A549 treated with RU486 at 1 μM for 4 hours (cell line): ENCODE results near the gene SEC24C. TPM values are rescaled to one million over a fixed set of nuclear protein-coding genes. Genes with fewer than 3 reads are reported as not detected.

Experiments
- total RNA-seq: library from RNA; stranded (reverse); fragments of 200-300 nt; extraction: Qiagen RNA extraction; gene quantifications from 5 replicates; pipeline ENCODE4 v1.2.3, GENCODE V29; 2022; ENCODE audit warnings: low read depth

SEC24C gene, protein sequence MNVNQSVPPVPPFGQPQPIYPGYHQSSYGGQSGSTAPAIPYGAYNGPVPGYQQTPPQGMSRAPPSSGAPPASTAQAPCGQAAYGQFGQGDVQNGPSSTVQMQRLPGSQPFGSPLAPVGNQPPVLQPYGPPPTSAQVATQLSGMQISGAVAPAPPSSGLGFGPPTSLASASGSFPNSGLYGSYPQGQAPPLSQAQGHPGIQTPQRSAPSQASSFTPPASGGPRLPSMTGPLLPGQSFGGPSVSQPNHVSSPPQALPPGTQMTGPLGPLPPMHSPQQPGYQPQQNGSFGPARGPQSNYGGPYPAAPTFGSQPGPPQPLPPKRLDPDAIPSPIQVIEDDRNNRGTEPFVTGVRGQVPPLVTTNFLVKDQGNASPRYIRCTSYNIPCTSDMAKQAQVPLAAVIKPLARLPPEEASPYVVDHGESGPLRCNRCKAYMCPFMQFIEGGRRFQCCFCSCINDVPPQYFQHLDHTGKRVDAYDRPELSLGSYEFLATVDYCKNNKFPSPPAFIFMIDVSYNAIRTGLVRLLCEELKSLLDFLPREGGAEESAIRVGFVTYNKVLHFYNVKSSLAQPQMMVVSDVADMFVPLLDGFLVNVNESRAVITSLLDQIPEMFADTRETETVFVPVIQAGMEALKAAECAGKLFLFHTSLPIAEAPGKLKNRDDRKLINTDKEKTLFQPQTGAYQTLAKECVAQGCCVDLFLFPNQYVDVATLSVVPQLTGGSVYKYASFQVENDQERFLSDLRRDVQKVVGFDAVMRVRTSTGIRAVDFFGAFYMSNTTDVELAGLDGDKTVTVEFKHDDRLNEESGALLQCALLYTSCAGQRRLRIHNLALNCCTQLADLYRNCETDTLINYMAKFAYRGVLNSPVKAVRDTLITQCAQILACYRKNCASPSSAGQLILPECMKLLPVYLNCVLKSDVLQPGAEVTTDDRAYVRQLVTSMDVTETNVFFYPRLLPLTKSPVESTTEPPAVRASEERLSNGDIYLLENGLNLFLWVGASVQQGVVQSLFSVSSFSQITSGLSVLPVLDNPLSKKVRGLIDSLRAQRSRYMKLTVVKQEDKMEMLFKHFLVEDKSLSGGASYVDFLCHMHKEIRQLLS
- total RNA-seq: 46.0 to 59.3 TPM (median 57.7 TPM) in 5 replicates

DNA sequence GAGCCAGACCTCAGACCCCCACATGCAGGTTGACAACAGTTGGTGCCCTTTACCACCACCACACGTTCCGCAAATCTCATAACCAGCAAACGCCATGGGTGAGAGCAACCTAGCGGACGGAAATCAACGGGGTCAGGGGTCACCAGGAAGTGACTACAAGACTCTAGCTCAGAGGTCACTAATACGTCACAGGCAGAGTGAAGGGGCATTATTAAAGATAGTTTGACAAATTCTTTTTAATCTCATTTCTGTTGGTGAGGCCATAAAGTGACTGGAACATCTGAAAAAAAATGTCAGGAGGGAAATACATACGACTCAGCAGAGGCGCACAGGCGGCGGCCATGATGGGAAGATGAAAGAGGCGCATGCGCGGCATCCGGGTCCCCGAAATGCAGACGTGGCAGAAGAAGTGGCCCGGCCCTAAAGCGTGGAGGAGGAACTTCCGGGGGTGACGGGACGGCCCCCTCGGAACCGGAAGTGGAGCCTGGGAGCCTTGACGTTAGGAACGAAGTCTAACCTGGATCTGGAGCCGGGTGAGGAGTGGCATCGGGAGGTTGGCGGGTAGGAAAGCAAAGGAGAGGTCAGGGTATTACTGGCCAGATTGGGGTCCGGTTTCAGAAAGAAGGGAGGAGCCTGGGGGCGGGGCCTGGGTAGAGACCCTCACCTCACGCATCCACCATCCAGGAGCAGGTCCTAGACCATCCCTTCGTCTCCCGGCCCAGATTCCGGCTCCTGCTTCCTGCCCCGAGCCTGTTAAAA, at the start of gene SEC24C:
SEC24C (plus strand) TSS at position 468 of the 759 bp plus-strand sequence. CDS start 2,461 bp downstream, outside the sequence.

DNA sequence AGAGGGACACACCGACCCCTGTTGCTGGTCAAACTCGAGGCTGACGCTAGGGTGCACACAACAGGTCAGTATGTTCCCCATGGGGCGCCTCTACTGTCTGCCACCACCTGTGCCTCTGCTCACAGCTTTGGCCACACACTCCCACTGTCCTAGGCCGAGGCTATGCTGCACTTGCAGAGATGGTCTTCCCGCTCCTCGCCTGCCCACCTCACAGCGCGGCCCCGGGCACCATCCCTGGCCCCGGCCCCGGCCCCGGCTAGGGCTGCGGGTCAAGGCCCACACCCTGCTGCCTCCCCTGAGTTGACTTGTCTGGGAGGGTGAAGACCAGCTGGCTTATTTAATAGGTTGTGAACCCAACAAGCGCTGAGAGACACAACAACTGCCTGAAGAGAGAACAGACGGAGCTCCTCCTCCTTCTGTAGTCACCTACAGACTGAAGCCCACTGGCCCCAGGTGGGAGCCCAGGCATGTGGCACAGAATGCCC, 46.5 kb upstream of the SEC24C start, which contains the start of gene AGAP5:
AGAP5 (minus strand) TSS at position 435 of the 485 bp plus-strand sequence; CDS start at position 81, 354 bp downstream.

DNA sequence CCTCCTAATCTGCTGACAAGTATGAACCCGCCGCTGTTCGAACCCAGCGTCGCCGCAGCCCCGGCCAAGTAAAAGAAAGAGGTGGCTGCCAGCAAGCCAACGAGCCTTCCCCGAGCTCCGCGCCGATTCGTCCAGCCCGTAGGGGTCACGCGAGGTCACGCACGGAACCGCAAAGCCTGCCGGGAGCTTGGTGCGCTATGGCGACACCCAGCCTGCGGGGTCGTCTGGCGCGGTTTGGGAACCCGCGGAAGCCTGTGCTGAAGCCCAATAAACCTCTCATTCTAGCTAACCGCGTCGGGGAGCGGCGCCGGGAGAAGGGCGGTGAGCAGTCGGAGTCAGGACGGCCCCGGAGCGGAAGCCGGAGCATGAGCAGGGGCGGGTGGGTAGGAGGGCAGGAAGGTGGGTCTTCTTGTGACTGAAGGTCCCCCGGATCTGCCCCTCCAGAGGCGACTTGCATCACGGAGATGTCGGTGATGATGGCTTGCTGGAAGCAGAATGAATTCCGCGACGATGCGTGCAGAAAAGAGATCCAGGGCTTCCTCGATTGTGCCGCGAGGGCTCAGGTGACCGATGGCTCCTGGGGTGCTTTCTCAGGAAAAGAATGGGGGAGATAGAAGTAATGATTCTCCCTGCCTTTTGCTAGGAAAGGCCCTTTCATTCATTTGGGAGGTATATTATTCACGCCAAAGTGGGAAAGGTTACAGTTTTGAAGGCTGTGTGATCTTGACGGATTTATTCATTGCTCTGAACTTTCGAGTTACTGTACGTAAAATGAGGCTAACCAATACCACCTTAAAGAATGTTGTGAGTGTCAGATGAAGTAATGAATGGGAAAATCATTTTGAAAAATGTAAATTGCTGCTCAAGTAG, 37.9 kb downstream of the SEC24C start, which contains the start of gene CHCHD1:
CHCHD1 (plus strand) TSS at position 170 of the 870 bp plus-strand sequence; CDS start at position 198, 28 bp downstream.

DNA sequence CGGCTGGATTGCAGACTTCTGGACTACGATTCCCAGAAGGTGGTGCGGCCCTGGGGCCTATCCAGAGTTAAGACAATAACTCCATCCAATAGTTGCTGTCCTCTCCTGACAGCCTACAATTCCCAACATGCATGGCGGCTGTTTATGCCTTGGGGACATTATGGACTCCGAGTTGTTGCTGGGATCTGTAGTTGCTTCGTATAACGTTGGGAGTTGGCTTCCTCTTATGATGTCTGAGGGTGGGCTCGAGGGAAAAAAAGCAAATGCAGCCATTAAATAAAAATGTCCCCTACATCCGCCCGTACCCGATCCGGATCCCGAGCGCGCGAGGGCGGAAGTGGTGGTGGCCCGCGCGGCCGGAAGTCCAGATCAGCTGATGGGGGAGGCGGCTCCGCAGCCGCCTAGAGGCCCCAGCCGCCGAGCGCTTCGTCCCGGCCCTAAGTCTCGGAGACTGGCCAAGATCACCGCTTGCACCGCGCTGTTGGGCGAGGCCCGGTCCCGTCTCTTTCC, 41.1 kb downstream of the SEC24C start, which contains the start of gene ZSWIM8:
ZSWIM8 (plus strand) TSS at position 396 of the 510 bp plus-strand sequence. CDS start 273 bp downstream, outside the sequence.

Other genes with a start within 250 kb of the SEC24C start
- gene PPP3CB, start 248.3 kb upstream of the SEC24C start, total RNA-seq: 9.3 to 18.8 TPM (median 17.8 TPM) in 5 replicates
- 10.1 to 12.5 TPM (median 11.9 TPM) in 5 replicates for gene USP54, start 153.0 kb upstream of the SEC24C start, total RNA-seq
- not detected in 5 replicates for gene MYOZ1, start 102.9 kb upstream of the SEC24C start, total RNA-seq
- 0.03 TPM in 1 of 5 replicates, not detected in the others for gene SYNPO2L, start 88.3 kb upstream of the SEC24C start, total RNA-seq
- gene AGAP5, start 46.3 kb upstream of the SEC24C start, total RNA-seq: 1.4 to 2.9 TPM (median 2.4 TPM) in 5 replicates
- 62.9 to 70.8 TPM (median 69.1 TPM) in 5 replicates for gene CHCHD1, start 37.7 kb downstream of the SEC24C start, total RNA-seq
- gene ZSWIM8, start 41.2 kb downstream of the SEC24C start, total RNA-seq: 30.7 to 41.1 TPM (median 40.0 TPM) in 5 replicates
- gene NDST2, start 67.2 kb downstream of the SEC24C start, total RNA-seq: 11.5 to 19.4 TPM (median 16.4 TPM) in 5 replicates
- 15.6 to 19.0 TPM (median 18.5 TPM) in 5 replicates for gene CAMK2G, start 130.2 kb downstream of the SEC24C start, total RNA-seq
- 119 to 135 TPM (median 123 TPM) in 5 replicates for gene PLAU, start 166.8 kb downstream of the SEC24C start, total RNA-seq